Measurements from ENCODE around the gene EDDM3A. TPM values are rescaled to one million over a fixed set of nuclear protein-coding genes. Genes with fewer than 3 reads are reported as not detected.
"Not testable (repeated sequence)": the region's sequence is repeated elsewhere in the genome, so short reads cannot be mapped to it uniquely, and the experiment has no call there.

The EDDM3A gene
- polyA plus RNA-seq, 4 donors = not detected

DNA sequence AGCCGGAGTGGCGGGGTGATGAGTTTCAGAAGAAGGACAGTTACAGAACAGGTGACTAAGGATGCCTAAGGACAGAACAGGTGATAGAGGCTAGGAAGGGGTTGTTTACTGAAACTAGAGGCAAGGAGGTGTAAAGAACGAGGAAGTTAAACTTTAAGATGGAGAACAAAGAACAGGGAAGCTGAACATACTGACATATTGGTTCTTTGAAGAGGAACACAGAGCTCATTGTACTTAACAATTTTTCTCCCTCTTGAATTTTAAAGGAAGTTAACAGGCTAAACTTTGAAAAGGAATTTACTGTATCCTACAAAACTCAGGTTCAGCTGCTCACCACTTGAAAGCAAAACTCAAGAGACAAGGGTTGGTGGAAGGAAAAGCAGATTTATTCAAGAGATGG lies 19.6 kb upstream of the EDDM3A start:
- not testable (repeated sequence) for H3K4me3 ChIP-seq (ENCODE audit: low read depth in 1 of 3, low read length in 3 of 3); H3K9me3 ChIP-seq (ENCODE audit: control insufficient read depth in 2 of 2, insufficient read depth in 1 of 2, low read depth in 1 of 2, low read length in 1 of 2)

DNA sequence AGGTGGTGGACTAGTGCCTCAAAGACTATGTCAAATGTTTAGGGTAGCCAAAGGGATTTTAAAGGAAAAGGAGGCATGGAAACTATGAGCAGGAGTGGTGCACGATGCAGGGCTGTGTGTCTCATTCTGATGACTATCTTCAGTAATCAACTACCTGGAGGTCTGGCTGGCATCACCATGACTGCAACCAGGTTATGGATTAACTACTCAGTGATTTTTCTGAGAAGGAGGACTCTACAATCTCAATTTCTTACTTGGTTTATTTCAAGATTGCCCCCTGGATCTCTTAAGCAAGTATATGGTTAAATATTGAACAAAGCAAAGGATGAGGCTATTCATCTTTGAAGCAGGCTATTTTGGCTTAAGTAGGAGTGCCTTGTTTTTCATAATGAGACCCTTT lies 19.2 kb upstream of the EDDM3A start:
- peaks cover 0 to 9% (median 4%) of the 10 kb centered on the region in 3 donors for H3K27me3 ChIP-seq (ENCODE audit: control insufficient read depth in 3 of 3, insufficient read depth in 3 of 3, low read length in 3 of 3)
- no peaks in the 10 kb centered on the region for H3K36me3 ChIP-seq (ENCODE audit: control insufficient read depth in 3 of 3, insufficient read depth in 2 of 3, low read depth in 1 of 3, low read length in 3 of 3)
- H3K9me3 ChIP-seq (ENCODE audit: control insufficient read depth in 2 of 2, insufficient read depth in 1 of 2, low read depth in 1 of 2, low read length in 1 of 2) = no peaks in the 10 kb centered on the region
- no peaks in the 10 kb centered on the region for H3K4me1 ChIP-seq (ENCODE audit: control insufficient read depth in 3 of 3, insufficient read depth in 2 of 3, low read depth in 1 of 3, low read length in 2 of 3)
- no peak for FAIRE-seq
- no peak overlapping the region for H3K27ac ChIP-seq (ENCODE audit: low read depth in 1 of 3, low read length in 2 of 3)
- no peak overlapping the region for H3K4me3 ChIP-seq (ENCODE audit: low read depth in 1 of 3, low read length in 3 of 3)
- WGBS, 3 donors = 57 to 78% (median 69%) methylated on average over 1 of the region's 1 CpG
- DNase-seq = no peak

More for the DNA sequence above, 19.6 kb upstream of the EDDM3A start:
- not testable (repeated sequence) for FAIRE-seq; H3K36me3 ChIP-seq (ENCODE audit: control insufficient read depth in 3 of 3, insufficient read depth in 2 of 3, low read depth in 1 of 3, low read length in 3 of 3); H3K4me1 ChIP-seq (ENCODE audit: control insufficient read depth in 3 of 3, insufficient read depth in 2 of 3, low read depth in 1 of 3, low read length in 2 of 3); H3K27ac ChIP-seq (ENCODE audit: low read depth in 1 of 3, low read length in 2 of 3); H3K27me3 ChIP-seq (ENCODE audit: control insufficient read depth in 3 of 3, insufficient read depth in 3 of 3, low read length in 3 of 3); DNase-seq
- 71 to 79% (median 79%) methylated on average over 3 of the region's 3 CpGs for WGBS, 3 donors

GRCh38 chr14:20730891-20731290 lies 14.8 kb upstream of the EDDM3A start:
- no peaks in the 10 kb centered on the region for H3K27me3 ChIP-seq (ENCODE audit: control insufficient read depth in 3 of 3, insufficient read depth in 3 of 3, low read length in 3 of 3)
- 70 to 76% (median 72%) methylated on average over 6 of the region's 6 CpGs for WGBS, 3 donors
- no peaks in the 10 kb centered on the region for H3K36me3 ChIP-seq (ENCODE audit: control insufficient read depth in 3 of 3, insufficient read depth in 2 of 3, low read depth in 1 of 3, low read length in 3 of 3)
- H3K27ac ChIP-seq (ENCODE audit: low read depth in 1 of 3, low read length in 2 of 3) = no peak overlapping the region
- no peak for DNase-seq
- no peaks in the 10 kb centered on the region for H3K4me1 ChIP-seq (ENCODE audit: control insufficient read depth in 3 of 3, insufficient read depth in 2 of 3, low read depth in 1 of 3, low read length in 2 of 3)
- H3K4me3 ChIP-seq (ENCODE audit: low read depth in 1 of 3, low read length in 3 of 3) = no peak overlapping the region
- no peaks in the 10 kb centered on the region for H3K9me3 ChIP-seq (ENCODE audit: control insufficient read depth in 2 of 2, insufficient read depth in 1 of 2, low read depth in 1 of 2, low read length in 1 of 2)
- FAIRE-seq = no peak

DNA sequence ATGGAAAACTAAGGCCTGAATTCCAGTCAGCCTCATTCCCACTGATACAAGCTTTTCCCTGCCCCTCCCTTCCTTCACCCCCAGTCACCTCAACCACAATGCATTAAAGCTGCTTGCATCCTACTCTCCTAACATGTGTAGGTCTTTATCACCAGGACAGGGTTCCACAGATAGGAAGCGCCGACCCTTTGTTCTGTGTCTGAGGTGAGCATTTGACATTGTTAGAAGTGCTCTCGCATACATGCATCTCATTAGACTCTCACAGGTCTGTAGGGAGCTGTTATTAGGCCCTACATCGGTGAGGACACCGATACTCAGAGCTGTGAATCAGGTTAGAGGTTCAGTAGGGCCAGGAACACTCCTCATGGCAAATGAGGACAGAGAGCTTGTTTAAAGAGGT lies 13.2 kb upstream of the EDDM3A start:
- Histone ChIP-seq H3K9me3 (ENCODE audit: control insufficient read depth in 2 of 2, insufficient read depth in 1 of 2, low read depth in 1 of 2, low read length in 1 of 2) (no peaks in the 10 kb centered on the region), H3K4me3 (ENCODE audit: low read depth in 1 of 3, low read length in 3 of 3) (no peak overlapping the region), H3K27me3 (ENCODE audit: control insufficient read depth in 3 of 3, insufficient read depth in 3 of 3, low read length in 3 of 3) (no peaks in the 10 kb centered on the region), H3K36me3 (ENCODE audit: control insufficient read depth in 3 of 3, insufficient read depth in 2 of 3, low read depth in 1 of 3, low read length in 3 of 3) (no peaks in the 10 kb centered on the region), H3K4me1 (ENCODE audit: control insufficient read depth in 3 of 3, insufficient read depth in 2 of 3, low read depth in 1 of 3, low read length in 2 of 3) (no peaks in the 10 kb centered on the region), H3K27ac (ENCODE audit: low read depth in 1 of 3, low read length in 2 of 3) (no peak overlapping the region)
- DNase-seq (no peak), FAIRE-seq (no peak)
- 91 to 93% (median 92%) methylated on average over 5 of the region's 5 CpGs for WGBS, 3 donors

DNA sequence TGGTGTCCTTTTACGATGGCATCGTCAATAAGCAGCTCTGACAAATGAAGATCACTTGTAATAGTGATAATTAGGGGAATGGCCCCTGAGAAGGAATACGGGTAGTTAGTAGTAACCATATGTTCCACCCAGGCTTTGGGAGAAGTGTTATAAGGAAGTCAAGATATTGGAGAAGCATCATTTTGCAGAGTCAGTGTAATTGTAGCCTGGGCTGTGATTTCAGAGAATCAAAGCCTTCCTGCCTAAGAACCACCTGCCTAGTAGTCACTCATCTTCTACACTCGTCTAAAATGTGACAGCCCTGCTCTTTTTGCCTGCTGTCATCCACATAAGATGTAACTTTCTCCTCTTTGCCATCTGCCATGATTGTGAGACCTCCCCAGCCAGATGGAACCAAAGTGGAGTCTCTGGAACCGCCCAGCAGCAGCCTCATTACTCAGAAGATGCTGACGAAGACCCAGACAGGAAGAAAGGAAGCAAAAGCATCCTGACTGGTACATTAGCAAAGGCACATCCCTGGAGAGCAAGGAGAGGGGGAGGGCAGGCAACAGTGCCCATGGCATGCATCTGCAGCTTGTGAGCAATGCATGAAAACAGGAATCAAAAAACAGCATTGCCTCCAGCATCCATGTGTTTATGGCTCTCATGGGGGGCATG lies 12.6 kb upstream of the EDDM3A start:
- no peaks in the 10 kb centered on the region for H3K9me3 ChIP-seq (ENCODE audit: control insufficient read depth in 2 of 2, insufficient read depth in 1 of 2, low read depth in 1 of 2, low read length in 1 of 2)
- no peak overlapping the region for H3K4me3 ChIP-seq (ENCODE audit: low read depth in 1 of 3, low read length in 3 of 3)
- no peak for DNase-seq
- no peaks in the 10 kb centered on the region for H3K4me1 ChIP-seq (ENCODE audit: control insufficient read depth in 3 of 3, insufficient read depth in 2 of 3, low read depth in 1 of 3, low read length in 2 of 3)
- no peak for FAIRE-seq
- no peaks in the 10 kb centered on the region for H3K27me3 ChIP-seq (ENCODE audit: control insufficient read depth in 3 of 3, insufficient read depth in 3 of 3, low read length in 3 of 3)
- no peaks in the 10 kb centered on the region for H3K36me3 ChIP-seq (ENCODE audit: control insufficient read depth in 3 of 3, insufficient read depth in 2 of 3, low read depth in 1 of 3, low read length in 3 of 3)
- 68 to 77% (median 72%) methylated on average over 6 of the region's 6 CpGs for WGBS, 3 donors
- H3K27ac ChIP-seq (ENCODE audit: low read depth in 1 of 3, low read length in 2 of 3) = no peak overlapping the region

DNA sequence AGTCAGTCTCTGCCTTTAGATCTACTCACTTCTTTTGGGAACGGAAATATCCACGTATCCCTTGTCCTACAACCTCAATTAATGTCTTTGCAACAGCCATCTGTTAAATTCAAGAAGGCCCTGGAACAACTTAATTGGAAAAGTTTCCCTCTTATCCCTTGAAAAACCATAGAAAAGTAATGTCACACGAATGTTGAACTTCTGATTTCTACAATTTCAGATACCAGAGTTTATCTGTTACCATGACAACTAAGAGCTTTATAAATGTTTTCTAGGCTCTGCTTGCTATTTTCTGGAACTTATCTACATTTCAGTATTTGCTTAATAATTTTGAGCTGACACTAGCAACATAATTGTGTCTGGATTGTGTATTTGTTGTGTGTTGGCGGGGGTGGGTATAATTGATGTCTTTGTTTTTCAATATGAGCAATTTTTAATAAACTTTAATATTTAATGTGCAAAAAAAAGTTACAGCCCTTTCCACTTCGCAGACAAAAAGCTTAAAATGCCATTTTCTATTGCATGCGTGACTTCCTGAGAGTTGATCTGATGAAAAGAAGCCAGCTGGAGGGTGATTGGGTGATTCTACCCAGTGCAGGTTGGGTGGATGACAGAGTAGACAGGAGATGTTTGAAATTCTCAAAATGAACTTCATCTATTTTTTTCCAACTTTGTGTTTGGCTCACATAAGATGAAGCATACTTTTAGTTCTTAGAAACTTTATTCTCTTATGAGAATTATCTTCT lies 11.8 kb upstream of the EDDM3A start:
- FAIRE-seq = no peak
- Histone ChIP-seq H3K36me3 (ENCODE audit: control insufficient read depth in 3 of 3, insufficient read depth in 2 of 3, low read depth in 1 of 3, low read length in 3 of 3) (no peaks in the 10 kb centered on the region), H3K9me3 (ENCODE audit: control insufficient read depth in 2 of 2, insufficient read depth in 1 of 2, low read depth in 1 of 2, low read length in 1 of 2) (no peaks in the 10 kb centered on the region), H3K27ac (ENCODE audit: low read depth in 1 of 3, low read length in 2 of 3) (no peak overlapping the region), H3K4me1 (ENCODE audit: control insufficient read depth in 3 of 3, insufficient read depth in 2 of 3, low read depth in 1 of 3, low read length in 2 of 3) (no peaks in the 10 kb centered on the region), H3K4me3 (ENCODE audit: low read depth in 1 of 3, low read length in 3 of 3) (no peak overlapping the region), H3K27me3 (ENCODE audit: control insufficient read depth in 3 of 3, insufficient read depth in 3 of 3, low read length in 3 of 3) (no peaks in the 10 kb centered on the region)
- 58 to 73% (median 69%) methylated on average over 6 of the region's 6 CpGs for whole genome bisulfite sequencing, 3 donors
- no peak for DNase-seq

- H3K9me3 ChIP-seq (ENCODE audit: control insufficient read depth in 2 of 2, insufficient read depth in 1 of 2, low read depth in 1 of 2, low read length in 1 of 2) = no peaks in the 10 kb centered on the region
- WGBS, 3 donors = 46 to 64% (median 54%) methylated on average over 4 of the region's 4 CpGs
- FAIRE-seq (no peak), DNase-seq (no peak)
- H3K4me3 ChIP-seq (ENCODE audit: low read depth in 1 of 3, low read length in 3 of 3) = no peak overlapping the region
- no peaks in the 10 kb centered on the region for H3K36me3 ChIP-seq (ENCODE audit: control insufficient read depth in 3 of 3, insufficient read depth in 2 of 3, low read depth in 1 of 3, low read length in 3 of 3)
- no peaks in the 10 kb centered on the region for H3K4me1 ChIP-seq (ENCODE audit: control insufficient read depth in 3 of 3, insufficient read depth in 2 of 3, low read depth in 1 of 3, low read length in 2 of 3)
- H3K27me3 ChIP-seq (ENCODE audit: control insufficient read depth in 3 of 3, insufficient read depth in 3 of 3, low read length in 3 of 3) = no peaks in the 10 kb centered on the region
- H3K27ac ChIP-seq (ENCODE audit: low read depth in 1 of 3, low read length in 2 of 3) = no peak overlapping the region
Observed at GRCh38 chr14:20734430-20734806, 11.3 kb upstream of the EDDM3A start.

GRCh38 chr14:20738292-20738691 lies 7.4 kb upstream of the EDDM3A start:
- WGBS, 3 donors = 92 to 97% (median 95%) methylated on average over 7 of the region's 7 CpGs
- FAIRE-seq = not testable (repeated sequence)

More at GRCh38 chr14:20738292-20738691, 7.4 kb upstream of the EDDM3A start:
- not testable (repeated sequence) for H3K4me3 ChIP-seq (ENCODE audit: low read depth in 1 of 3, low read length in 3 of 3); H3K36me3 ChIP-seq (ENCODE audit: control insufficient read depth in 3 of 3, insufficient read depth in 2 of 3, low read depth in 1 of 3, low read length in 3 of 3); DNase-seq; H3K9me3 ChIP-seq (ENCODE audit: control insufficient read depth in 2 of 2, insufficient read depth in 1 of 2, low read depth in 1 of 2, low read length in 1 of 2); H3K27me3 ChIP-seq (ENCODE audit: control insufficient read depth in 3 of 3, insufficient read depth in 3 of 3, low read length in 3 of 3); H3K27ac ChIP-seq (ENCODE audit: low read depth in 1 of 3, low read length in 2 of 3); H3K4me1 ChIP-seq (ENCODE audit: control insufficient read depth in 3 of 3, insufficient read depth in 2 of 3, low read depth in 1 of 3, low read length in 2 of 3)

Measured in small intestine (tissue), 7 donors.